SU-DHL-6 (cell line): Measurements from ENCODE around the gene RGS7.

Source experiments
- H2AFZ ChIP-seq: fragments of 200-600 bp; sonication (generic); 2 replicates; pipeline ENCODE4 v1.6.1; 2014; ENCODE audit warnings: low read depth, mild to moderate bottlenecking, moderate library complexity, mixed read lengths, antibody characterized with exemption, low read length; ENCODE audit not compliant: severe bottlenecking
- H3F3A ChIP-seq: fragments of 200-600 bp; shearing (Covaris generic); 2 replicates; pipeline ENCODE4 v1.6.0; 2016; ENCODE audit warnings: antibody characterized with exemption, mild to moderate bottlenecking; ENCODE audit not compliant: insufficient read depth
- H3K27ac ChIP-seq: fragments of 200-600 bp; sonication (generic); 2 replicates; pipeline ENCODE4 v1.5.1; 2016; ENCODE audit warnings: low read depth, mild to moderate bottlenecking, low read length, moderate library complexity, mixed read lengths
- H3K27me3 ChIP-seq: fragments of 200-600 bp; sonication (generic), shearing (Covaris generic); 2 replicates; pipeline ENCODE4 v1.6.0; 2014; ENCODE audit warnings: mild to moderate bottlenecking, low read length
- H3K36me3 ChIP-seq: fragments of 200-600 bp; sonication (generic); 2 replicates; pipeline ENCODE4 v1.6.1; 2014; ENCODE audit warnings: mild to moderate bottlenecking, low read length, mixed read lengths
- H3K4me2 ChIP-seq: fragments of 300-600, 200-600 bp; shearing (Covaris generic), sonication (generic); 2 replicates; pipeline ENCODE4 v1.6.0; 2014; ENCODE audit warnings: low read length, low read depth, mild to moderate bottlenecking; ENCODE audit not compliant: poor library complexity, severe bottlenecking
- H3K4me3 ChIP-seq: fragments of 200-600 bp; sonication (generic); 2 replicates; pipeline ENCODE4 v1.5.1; 2014; ENCODE audit warnings: antibody characterized with exemption, low read length, mild to moderate bottlenecking, mixed read lengths; ENCODE audit not compliant: insufficient read depth, poor library complexity, severe bottlenecking
- H3K79me2 ChIP-seq: fragments of 200-600 bp; sonication (generic); 2 replicates; pipeline ENCODE4 v1.6.1; 2014; ENCODE audit warnings: mild to moderate bottlenecking, low read length, moderate library complexity; ENCODE audit not compliant: insufficient read depth
- H3K9ac ChIP-seq: fragments of 200-600 bp; sonication (generic); 2 replicates; pipeline ENCODE4 v1.7.0; 2014; ENCODE audit warnings: mild to moderate bottlenecking, low read length
- H3K9me2 ChIP-seq: fragments of 200-600 bp; sonication (generic); replicated peaks from 2 replicates; pipeline ENCODE4 v1.6.1; 2014; ENCODE audit warnings: low read length; ENCODE audit not compliant: insufficient read depth
- H3K9me3 ChIP-seq: fragments of 200-600 bp; sonication (generic); 2 replicates; pipeline ENCODE4 v1.6.1; 2014; ENCODE audit warnings: low read length, mixed read lengths; ENCODE audit not compliant: insufficient read depth
- H4K20me1 ChIP-seq: fragments of 200-600 bp; sonication (generic); 2 replicates; pipeline ENCODE4 v1.6.1; 2014; ENCODE audit warnings: low read depth, mild to moderate bottlenecking, antibody characterized with exemption, low read length, moderate library complexity, mixed read lengths
- EZH2phosphoT487 ChIP-seq: fragments of 200-600 bp; sonication (generic), shearing (Covaris generic); conservative IDR thresholded peaks from 2 replicates; pipeline ENCODE4 v1.6.1; 2018; ENCODE audit warnings: mild to moderate bottlenecking, antibody characterized with exemption, low read length, moderate library complexity, mixed read lengths
- TF ChIP-seq, protein P1 (sequence below): fragments of 200-600 bp; sonication (generic); IDR thresholded peaks from one replicate; pipeline ENCODE4 v1.5.1; 2017; ENCODE audit warnings: antibody characterized with exemption, mild to moderate bottlenecking, low read length, moderate library complexity; ENCODE audit not compliant: insufficient read depth, poor library complexity, severe bottlenecking

Gene RGS7

DNA sequence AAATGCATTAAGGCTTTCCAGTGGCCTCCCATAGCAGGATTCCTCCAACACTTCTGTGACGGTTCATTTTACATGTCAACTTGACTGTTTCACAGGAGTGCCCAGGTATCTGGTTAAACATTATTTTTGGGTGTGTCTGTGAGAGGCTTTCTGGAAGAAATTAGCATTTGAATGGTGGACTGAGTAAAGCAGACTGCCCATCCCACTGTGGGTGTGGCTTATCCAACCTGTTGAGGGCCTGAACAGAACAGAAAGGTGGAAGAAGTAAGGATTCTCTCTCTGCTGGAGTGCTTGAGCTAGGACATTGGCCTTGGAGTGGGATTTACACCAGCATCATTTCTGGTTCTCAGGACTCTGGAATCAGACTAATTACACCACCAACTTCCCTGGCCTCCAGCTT lies 85.6 kb downstream of the RGS7 start:
- H3K79me2 ChIP-seq, result no peaks in the 10 kb centered on the region
- H3F3A ChIP-seq, result no peaks in the 10 kb centered on the region
- no peak overlapping the region for H2AFZ ChIP-seq
- TF ChIP-seq, protein P1, sequence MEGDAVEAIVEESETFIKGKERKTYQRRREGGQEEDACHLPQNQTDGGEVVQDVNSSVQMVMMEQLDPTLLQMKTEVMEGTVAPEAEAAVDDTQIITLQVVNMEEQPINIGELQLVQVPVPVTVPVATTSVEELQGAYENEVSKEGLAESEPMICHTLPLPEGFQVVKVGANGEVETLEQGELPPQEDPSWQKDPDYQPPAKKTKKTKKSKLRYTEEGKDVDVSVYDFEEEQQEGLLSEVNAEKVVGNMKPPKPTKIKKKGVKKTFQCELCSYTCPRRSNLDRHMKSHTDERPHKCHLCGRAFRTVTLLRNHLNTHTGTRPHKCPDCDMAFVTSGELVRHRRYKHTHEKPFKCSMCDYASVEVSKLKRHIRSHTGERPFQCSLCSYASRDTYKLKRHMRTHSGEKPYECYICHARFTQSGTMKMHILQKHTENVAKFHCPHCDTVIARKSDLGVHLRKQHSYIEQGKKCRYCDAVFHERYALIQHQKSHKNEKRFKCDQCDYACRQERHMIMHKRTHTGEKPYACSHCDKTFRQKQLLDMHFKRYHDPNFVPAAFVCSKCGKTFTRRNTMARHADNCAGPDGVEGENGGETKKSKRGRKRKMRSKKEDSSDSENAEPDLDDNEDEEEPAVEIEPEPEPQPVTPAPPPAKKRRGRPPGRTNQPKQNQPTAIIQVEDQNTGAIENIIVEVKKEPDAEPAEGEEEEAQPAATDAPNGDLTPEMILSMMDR, result no peak
- TF ChIP-seq EZH2phosphoT487, result no peak
- no peak overlapping the region for H3K9ac ChIP-seq
- no peaks in the 10 kb centered on the region for H4K20me1 ChIP-seq
- H3K4me3 ChIP-seq, result no peak overlapping the region
- H3K36me3 ChIP-seq, result no peaks in the 10 kb centered on the region
- H3K9me3 ChIP-seq, result peaks cover 2% of the 10 kb centered on the region; the same call in 1 of the 2 replicates
- no peaks in the 10 kb centered on the region for H3K27me3 ChIP-seq
- H3K4me2 ChIP-seq, result no peak overlapping the region
- no peak overlapping the region for H3K27ac ChIP-seq
- H3K9me2 ChIP-seq, result no peaks in the 10 kb centered on the region

GRCh38 chr1:241270016-241270415 lies 87.0 kb downstream of the RGS7 start:
- Histone ChIP-seq H3K9ac (no peak overlapping the region), H3K36me3 (no peaks in the 10 kb centered on the region), H3K9me3 (0 out of 2 replicates have a peak, but pooled peaks cover 2% of the 10 kb centered on the region), H3K27me3 (no peaks in the 10 kb centered on the region), H3K4me2 (no peak overlapping the region), H3K27ac (no peak overlapping the region), H3F3A (no peaks in the 10 kb centered on the region), H2AFZ (no peak overlapping the region), H4K20me1 (no peaks in the 10 kb centered on the region), H3K9me2 (no peaks in the 10 kb centered on the region), H3K4me3 (no peak overlapping the region), H3K79me2 (no peaks in the 10 kb centered on the region)
- no peak for TF ChIP-seq EZH2phosphoT487
- TF ChIP-seq, protein P1, result no peak

- H3K9ac ChIP-seq, result no peak overlapping the region
- TF ChIP-seq EZH2phosphoT487, result no peak
- TF ChIP-seq, protein P1, result no peak
- H3K9me3 ChIP-seq, result 0 out of 2 replicates have a peak, but pooled peaks cover 2% of the 10 kb centered on the region
- H4K20me1 ChIP-seq, result no peaks in the 10 kb centered on the region
- no peak overlapping the region for H3K4me2 ChIP-seq
- H2AFZ ChIP-seq, result no peak overlapping the region
- H3K9me2 ChIP-seq, result no peaks in the 10 kb centered on the region
- H3K4me3 ChIP-seq, result no peak overlapping the region
- H3K36me3 ChIP-seq, result no peaks in the 10 kb centered on the region
- no peak overlapping the region for H3K27ac ChIP-seq
- H3F3A ChIP-seq, result no peaks in the 10 kb centered on the region
- no peaks in the 10 kb centered on the region for H3K79me2 ChIP-seq
- no peaks in the 10 kb centered on the region for H3K27me3 ChIP-seq
Measured at GRCh38 chr1:241269116-241269515, 87.9 kb downstream of the RGS7 start.

GRCh38 chr1:241266121-241266520 lies 90.9 kb downstream of the RGS7 start:
- TF ChIP-seq EZH2phosphoT487, result no peak
- TF ChIP-seq, protein P1, result no peak
- H3K27me3 ChIP-seq, result no peaks in the 10 kb centered on the region
- H3K79me2 ChIP-seq, result no peaks in the 10 kb centered on the region
- H3K4me2 ChIP-seq, result no peak overlapping the region
- H3K9ac ChIP-seq, result no peak overlapping the region
- H4K20me1 ChIP-seq, result no peaks in the 10 kb centered on the region
- no peaks in the 10 kb centered on the region for H3K9me2 ChIP-seq
- no peak overlapping the region for H2AFZ ChIP-seq
- no peaks in the 10 kb centered on the region for H3K9me3 ChIP-seq
- H3F3A ChIP-seq, result no peaks in the 10 kb centered on the region
- no peak overlapping the region for H3K27ac ChIP-seq
- H3K4me3 ChIP-seq, result no peak overlapping the region
- H3K36me3 ChIP-seq, result no peaks in the 10 kb centered on the region
